Measurements from ENCODE around the gene MORC1. TPM values are rescaled to one million over a fixed set of nuclear protein-coding genes. Genes with fewer than 3 reads are reported as not detected.
A peak's percentile ranks its signal among the peaks of the same experiment; 100 is the strongest.

Gene MORC1, protein sequence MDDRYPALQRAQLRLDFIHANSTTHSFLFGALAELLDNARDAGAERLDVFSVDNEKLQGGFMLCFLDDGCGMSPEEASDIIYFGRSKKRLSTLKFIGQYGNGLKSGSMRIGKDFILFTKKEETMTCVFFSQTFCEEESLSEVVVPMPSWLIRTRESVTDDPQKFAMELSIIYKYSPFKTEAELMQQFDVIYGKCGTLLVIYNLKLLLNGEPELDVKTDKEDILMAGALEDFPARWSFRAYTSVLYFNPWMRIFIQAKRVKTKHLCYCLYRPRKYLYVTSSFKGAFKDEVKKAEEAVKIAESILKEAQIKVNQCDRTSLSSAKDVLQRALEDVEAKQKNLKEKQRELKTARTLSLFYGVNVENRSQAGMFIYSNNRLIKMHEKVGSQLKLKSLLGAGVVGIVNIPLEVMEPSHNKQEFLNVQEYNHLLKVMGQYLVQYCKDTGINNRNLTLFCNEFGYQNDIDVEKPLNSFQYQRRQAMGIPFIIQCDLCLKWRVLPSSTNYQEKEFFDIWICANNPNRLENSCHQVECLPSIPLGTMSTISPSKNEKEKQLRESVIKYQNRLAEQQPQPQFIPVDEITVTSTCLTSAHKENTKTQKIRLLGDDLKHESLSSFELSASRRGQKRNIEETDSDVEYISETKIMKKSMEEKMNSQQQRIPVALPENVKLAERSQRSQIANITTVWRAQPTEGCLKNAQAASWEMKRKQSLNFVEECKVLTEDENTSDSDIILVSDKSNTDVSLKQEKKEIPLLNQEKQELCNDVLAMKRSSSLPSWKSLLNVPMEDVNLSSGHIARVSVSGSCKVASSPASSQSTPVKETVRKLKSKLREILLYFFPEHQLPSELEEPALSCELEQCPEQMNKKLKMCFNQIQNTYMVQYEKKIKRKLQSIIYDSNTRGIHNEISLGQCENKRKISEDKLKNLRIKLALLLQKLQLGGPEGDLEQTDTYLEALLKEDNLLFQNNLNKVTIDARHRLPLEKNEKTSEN
- not detected in 2 replicates for total RNA-seq

DNA sequence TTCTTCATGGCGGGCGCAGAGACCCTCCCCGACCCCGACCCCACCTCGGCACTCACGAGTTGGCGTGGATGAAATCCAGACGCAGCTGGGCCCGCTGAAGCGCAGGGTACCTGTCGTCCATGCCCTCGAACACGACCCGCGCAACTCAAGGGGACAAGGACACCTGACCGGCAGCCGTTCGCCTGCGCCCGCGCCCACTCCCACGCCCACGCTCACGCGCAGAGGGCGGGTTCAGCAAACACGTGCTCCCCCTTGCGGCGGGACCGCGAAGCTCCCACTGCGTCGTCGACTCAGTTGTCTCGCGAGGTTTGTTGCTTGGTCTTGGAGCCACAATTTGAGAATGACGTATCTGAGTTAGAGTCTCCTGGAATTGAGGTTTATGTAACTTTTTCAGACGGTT is at the start of gene MORC1:
TSS of gene MORC1 (minus strand) at position 196 of the 400 bp plus-strand sequence. CDS start at position 121, 75 bp downstream.
- no peak within 1 kb of the TSS for H3K4me3 ChIP-seq (ENCODE audit: low read depth, low read length)
- TF ChIP-seq, protein P1, sequence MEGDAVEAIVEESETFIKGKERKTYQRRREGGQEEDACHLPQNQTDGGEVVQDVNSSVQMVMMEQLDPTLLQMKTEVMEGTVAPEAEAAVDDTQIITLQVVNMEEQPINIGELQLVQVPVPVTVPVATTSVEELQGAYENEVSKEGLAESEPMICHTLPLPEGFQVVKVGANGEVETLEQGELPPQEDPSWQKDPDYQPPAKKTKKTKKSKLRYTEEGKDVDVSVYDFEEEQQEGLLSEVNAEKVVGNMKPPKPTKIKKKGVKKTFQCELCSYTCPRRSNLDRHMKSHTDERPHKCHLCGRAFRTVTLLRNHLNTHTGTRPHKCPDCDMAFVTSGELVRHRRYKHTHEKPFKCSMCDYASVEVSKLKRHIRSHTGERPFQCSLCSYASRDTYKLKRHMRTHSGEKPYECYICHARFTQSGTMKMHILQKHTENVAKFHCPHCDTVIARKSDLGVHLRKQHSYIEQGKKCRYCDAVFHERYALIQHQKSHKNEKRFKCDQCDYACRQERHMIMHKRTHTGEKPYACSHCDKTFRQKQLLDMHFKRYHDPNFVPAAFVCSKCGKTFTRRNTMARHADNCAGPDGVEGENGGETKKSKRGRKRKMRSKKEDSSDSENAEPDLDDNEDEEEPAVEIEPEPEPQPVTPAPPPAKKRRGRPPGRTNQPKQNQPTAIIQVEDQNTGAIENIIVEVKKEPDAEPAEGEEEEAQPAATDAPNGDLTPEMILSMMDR (conservative IDR thresholded peaks at IDR 0.05; ENCODE audit: low read depth, low read length), result no peak
- DNase-seq (ENCODE audit: low read depth), result no peak

- TF ChIP-seq, protein P1 (conservative IDR thresholded peaks at IDR 0.05; ENCODE audit: low read depth, low read length), result no peak
- no peak for DNase-seq (ENCODE audit: low read depth)
- H3K4me3 ChIP-seq (ENCODE audit: low read depth, low read length), result no peak overlapping the region
Observed at GRCh38 chr3:109165905-109166304, 48.0 kb upstream of the MORC1 start.

- DNase-seq (ENCODE audit: low read depth), result no peak
- H3K4me3 ChIP-seq (ENCODE audit: low read depth, low read length), result no peak overlapping the region
- TF ChIP-seq, protein P1 (conservative IDR thresholded peaks at IDR 0.05; ENCODE audit: low read depth, low read length), result no peak
Observed at GRCh38 chr3:109161487-109162123, 43.7 kb upstream of the MORC1 start.

- no peak for DNase-seq (ENCODE audit: low read depth)
- TF ChIP-seq, protein P1 (conservative IDR thresholded peaks at IDR 0.05; ENCODE audit: low read depth, low read length), result peak; percentile 25
- no peak overlapping the region for H3K4me3 ChIP-seq (ENCODE audit: low read depth, low read length)
Observed at GRCh38 chr3:109155828-109156227, 37.9 kb upstream of the MORC1 start.

DNA sequence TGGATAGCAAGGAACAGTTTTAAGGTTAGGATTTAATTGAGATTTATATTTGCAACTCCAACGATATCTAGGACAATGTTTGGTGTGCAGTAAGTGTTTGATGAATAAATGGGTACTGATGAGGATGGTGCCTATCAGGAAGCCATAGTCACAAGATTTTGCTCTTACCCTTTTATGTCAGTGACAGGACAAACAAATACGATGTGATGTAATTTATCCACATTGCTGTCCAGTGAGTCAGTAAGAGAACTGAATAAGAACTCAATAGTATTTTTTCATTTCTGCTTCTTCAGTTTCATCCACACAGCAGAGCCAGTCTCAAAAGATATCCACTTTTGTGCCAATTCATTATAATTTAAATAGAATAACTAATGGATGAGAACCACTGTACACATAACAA is 37.0 kb upstream of the MORC1 start:
- TF ChIP-seq, protein P1 (conservative IDR thresholded peaks at IDR 0.05; ENCODE audit: low read depth, low read length), result no peak
- DNase-seq (ENCODE audit: low read depth), result no peak
- no peak overlapping the region for H3K4me3 ChIP-seq (ENCODE audit: low read depth, low read length)

DNA sequence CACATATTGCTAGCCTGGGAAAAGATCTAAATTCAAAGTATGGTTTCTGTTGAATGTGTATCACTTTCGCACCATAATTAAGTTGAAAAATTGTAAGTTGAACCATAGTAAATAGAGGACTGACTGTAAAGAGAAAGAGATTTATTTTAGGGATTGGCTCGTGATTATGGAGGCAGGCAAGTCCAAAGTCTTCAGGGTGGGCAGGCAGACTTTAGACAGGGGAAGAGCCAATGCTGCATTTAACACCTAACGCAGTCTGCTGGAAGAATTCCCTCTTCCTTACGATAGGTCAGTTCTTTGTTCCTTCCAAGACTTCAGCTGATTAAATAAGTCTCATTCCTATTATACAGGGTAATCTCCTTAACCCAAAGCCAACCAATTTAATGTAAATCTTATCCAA is 34.4 kb upstream of the MORC1 start:
- no peak overlapping the region for H3K4me3 ChIP-seq (ENCODE audit: low read depth, low read length)
- no peak for DNase-seq (ENCODE audit: low read depth)
- TF ChIP-seq, protein P1 (conservative IDR thresholded peaks at IDR 0.05; ENCODE audit: low read depth, low read length), result no peak

Data from epithelial cell of proximal tubule (primary cell).